ENCODE results near the gene BNC2.

The BNC2 gene

GRCh38 chr9:16869131-16869881 is 1.2 kb downstream of the BNC2 start:
- peak in 1 of 2 experiments; percentile 20 for DNase-seq

GRCh38 chr9:16868701-16869100 is 1.8 kb downstream of the BNC2 start:
- DNase-seq = no peak

DNA sequence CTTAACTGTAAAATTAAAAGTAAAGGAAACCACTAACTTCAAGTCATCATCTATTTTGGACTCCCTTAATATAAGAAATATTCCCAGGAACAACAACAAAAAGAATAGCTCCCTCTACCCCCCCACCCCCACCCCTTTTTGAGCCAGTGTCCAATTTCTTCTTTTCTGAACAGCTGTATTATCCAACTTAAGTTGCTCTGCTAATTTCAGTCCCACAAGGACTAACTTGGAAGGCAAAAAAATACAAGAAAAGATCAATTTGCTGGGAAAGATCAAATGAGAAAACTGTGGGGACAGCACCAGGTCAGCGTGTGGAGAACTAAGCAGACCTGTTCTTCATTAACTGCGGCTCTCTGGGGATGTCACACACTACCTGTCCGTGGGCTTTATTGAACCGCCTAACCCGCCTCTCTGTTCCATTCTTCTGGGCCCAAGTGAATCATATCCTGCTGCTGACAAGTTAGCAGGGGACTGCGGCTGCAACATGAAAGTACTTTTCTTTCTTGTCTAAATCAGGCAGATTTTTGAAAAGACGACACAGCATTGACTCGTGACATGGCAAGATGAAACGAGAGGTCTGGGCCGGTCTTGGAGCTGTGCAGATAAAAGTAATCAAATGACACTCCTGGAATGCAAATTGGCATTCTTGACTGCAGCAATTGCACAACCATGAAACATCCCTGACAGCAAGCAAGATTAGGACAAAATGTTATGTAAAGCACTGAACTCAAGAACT is 2.7 kb downstream of the BNC2 start:
- DNase-seq = no peak

- DNase-seq = no peak
These were observed 3.9 kb downstream of the BNC2 start for GRCh38 chr9:16866587-16866986.

- DNase-seq = no peak
These were observed 5.6 kb downstream of the BNC2 start for GRCh38 chr9:16864649-16865434.

- DNase-seq = peak in 1 of 2 experiments; percentile 4
These were observed 22.3 kb downstream of the BNC2 start for GRCh38 chr9:16848179-16848578.

DNA sequence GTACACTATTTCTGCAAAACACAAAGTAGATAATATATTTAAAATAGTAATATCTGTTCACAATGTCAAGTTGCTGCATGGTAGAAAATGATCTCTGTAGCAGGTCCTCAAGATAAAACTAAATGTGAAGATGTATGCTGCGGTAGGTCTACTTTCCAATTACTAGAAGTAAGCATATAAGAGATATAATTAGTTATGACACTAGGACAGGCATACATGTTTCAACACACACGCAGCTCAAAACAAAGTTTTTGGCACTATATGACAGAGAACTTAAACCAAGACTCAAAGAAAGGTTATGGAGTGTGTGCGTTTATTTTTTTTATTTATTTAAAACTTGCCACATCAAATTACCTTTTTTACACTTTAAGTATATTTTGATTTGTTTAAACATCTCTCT is 23.5 kb downstream of the BNC2 start:
- no peak for DNase-seq

DNA sequence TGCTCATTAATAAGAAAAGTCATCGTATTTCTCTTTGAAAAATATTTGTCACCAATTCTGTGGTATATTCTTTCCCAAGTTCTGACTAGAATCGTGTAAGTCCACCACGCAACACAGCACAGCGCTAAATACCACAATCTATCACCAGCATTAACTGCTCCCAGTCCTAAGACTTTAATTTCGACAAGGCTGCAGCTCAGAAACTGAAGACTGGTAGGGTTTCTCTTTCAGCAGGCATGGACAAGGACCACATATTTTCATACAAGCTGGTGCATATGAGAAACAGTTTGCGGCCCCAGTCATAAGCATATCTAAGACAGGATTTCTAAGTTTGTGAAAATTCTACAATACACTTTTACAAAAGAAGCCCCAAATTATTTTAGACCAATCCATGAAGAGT is 24.1 kb downstream of the BNC2 start:
- no peak for DNase-seq

- no peak for DNase-seq
These were observed 35.7 kb downstream of the BNC2 start for GRCh38 chr9:16834817-16835216.

DNA sequence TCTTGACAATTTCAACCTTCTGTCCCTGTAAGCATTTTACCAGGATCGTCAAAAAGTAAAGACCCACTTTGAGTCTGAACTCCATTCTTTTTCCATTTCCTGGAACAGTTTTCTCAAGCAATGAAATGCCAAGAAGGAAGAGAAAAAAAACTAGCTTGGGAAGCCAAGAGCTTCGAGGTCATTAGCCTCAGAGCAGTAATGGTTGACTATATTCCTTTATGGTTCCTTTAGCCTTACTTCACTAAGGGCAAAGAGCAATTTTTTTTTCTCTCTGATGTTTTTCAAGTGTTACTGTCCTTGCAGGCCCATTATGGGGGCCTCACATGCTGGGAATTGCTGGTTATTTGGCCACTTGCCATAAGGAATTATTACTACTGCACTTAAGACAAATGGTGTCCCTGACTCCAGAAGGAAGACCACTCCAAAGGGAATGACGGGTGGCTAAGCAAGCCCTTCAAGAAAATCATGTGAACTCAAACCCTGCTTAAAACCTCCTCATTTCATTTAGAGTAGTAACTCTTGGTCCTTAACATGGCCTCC is 37.1 kb downstream of the BNC2 start:
- no peak for DNase-seq

DNA sequence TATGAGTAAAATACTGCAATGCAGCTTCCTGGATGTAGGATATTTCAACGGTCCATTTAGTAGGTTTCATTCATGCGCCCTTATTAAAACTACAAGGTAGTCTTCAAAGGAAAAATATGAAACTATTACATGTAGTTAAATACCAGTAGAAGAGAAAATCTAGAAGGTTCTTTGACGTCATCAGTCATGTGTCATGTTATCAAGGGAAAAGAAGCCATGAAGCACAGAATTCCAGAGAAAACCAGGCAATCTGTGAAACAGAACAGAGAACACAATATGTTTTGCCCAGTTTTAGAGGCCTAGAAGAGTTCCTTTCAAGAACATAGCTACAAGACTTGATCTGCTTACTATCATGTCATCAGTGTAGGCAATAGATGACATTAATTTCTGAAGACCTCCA is 38.4 kb downstream of the BNC2 start:
- no peak for DNase-seq

- no peak for DNase-seq
These were observed 39.7 kb downstream of the BNC2 start for GRCh38 chr9:16830806-16831205.

DNA sequence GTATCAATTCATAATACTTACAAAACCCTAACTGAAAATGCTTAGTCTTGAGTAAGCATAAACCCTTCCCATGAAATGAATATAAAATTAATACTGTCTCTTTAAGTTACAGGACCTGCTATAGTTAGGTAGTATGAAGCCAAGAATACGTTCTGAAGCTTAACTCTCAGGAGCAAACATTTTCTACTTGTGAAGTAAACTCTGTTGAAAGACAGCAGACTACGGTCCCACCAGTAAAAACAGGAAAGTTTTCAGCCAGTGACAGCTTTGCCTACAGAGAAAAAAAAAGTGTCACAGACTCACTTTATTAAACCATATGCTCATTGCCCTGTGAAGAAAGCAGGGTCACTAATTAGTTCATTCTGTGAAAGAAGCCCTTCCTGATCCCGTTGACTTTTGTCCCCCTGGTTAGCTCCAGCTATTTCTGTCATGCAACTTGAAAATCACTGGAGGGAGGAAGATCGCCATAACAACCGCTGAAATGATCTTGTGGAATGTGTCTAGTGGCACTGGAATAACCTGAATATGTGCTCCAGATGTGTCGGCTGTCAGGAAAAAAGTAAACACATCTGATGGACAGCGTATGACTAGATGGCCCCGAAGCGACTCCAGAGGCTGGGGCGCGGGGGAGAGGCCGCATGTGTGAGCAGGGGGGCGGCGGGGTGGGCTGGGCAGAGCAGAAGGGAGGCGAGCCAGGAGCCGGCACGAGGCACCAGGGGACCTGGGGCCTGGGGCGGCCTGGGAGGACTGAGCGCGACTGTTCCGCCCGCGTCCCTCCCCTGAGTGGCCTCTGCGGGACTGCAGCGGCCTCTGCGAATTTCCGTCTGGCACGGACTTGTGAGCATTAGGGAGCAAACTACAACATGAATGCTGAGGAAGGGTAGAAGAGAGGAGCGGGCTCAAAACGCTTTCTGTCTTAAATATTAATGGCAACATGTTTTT is 41.9 kb downstream of the BNC2 start:
- no peak for DNase-seq

- DNase-seq = peak; percentile 29 to 48
These were observed 44.4 kb downstream of the BNC2 start for GRCh38 chr9:16825971-16826625.

GRCh38 chr9:16825331-16825725 is 45.1 kb downstream of the BNC2 start:
- DNase-seq = no peak

GRCh38 chr9:16824545-16825330 is 45.7 kb downstream of the BNC2 start:
- DNase-seq = peak in 1 of 2 experiments; percentile 49

- DNase-seq = no peak
These were observed 46.6 kb downstream of the BNC2 start for GRCh38 chr9:16823906-16824305.

GRCh38 chr9:16821344-16821743 is 49.1 kb downstream of the BNC2 start:
- no peak for DNase-seq

DNA sequence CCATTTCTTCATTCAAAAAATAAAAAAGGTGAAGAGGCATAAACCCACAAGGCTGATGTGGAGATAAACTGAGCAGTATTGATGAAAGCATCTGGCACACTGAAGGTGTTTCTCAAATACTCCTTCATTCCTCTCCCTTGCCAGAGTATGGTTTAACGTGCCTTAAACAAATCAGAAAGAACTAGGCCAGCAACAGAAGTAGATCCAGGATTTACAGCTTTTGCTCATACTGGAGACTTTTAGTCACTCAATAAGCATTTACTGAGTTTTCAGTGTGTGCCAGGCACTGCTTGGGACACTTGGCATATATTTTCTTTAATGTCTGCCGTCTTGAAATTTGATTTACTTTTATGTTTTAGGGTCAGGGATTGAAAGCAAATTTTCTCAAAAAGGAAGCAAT is 53.0 kb downstream of the BNC2 start:
- DNase-seq = no peak

DNA sequence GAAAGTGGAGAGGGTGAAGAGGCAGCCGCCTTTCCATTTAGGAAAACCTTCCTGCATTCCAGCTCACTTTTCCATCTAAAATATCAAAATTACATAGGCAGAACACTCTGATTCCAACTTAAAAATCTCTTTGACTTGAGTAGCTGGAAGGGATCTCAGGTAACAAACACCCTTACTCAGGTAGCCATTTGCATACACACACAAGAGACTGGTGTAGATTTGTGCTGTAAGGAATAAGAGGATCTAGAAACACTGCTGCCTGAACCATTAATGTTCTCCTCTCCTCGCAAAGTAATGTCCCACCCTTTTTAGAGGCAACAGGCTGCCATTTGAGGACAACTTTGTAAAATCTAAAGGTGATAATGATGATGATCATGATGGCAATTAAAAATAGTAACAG is 53.5 kb downstream of the BNC2 start:
- DNase-seq = no peak

DNA sequence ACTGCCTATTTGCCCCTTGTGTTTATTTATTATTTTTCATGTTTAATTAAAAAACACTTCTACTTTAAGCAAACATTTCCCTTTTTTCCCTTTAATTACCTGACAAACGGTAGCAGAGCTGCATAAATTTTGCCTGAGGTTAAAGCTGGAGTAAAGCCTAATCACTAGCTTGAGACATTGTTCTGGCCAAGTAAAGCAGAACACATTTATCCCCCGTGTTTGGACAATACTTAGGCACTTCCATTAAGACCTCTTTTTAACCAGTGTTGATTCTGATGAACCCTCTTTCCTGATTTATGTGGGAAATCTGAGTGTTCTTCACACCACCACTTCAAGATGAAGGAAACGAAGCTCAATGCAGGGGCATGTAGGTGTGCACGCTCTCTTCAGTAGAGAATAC is 54.5 kb downstream of the BNC2 start:
- DNase-seq = no peak
